HepG2 (cell line): ENCODE data around the gene EIF5A2. TPM values are rescaled to one million over a fixed set of nuclear protein-coding genes. Genes with fewer than 3 reads are reported as not detected.

Source experiments
- ATAC-seq: fragments of 200-7000 bp; cut with Tn5 transposase; 3 replicates; pipeline ENCODE4 v1.9.1; 2020; ENCODE audit warnings: mild to moderate bottlenecking, moderate library complexity
- BruUV-seq: library from RNA; stranded (reverse); fragments of 400-500 nt; replicated peaks from 2 replicates; lab custom pipeline; 2021; lab: Mats Ljungman, UMichigan
- CTCF ChIA-PET: fragments of 300-600 bp; formaldehyde crosslinking; extraction: SDS; loops from one replicate; lab custom pipeline; 2021; ENCODE audit warnings: low total read pairs, inconsistent platforms, low intra/inter-chr PET ratio; lab: Yijun Ruan, JAX
- POLR2A ChIA-PET: fragments of 350-600 bp; sonication (Branson Sonifier 250); formaldehyde crosslinking; loops from one replicate; lab custom pipeline; 2020; ENCODE audit warnings: antibody characterized with exemption, inconsistent platforms; lab: Yijun Ruan, JAX
- DNase-seq: peaks from one replicate; pipeline ENCODE4 v3.0.0-alpha.2; 2015; ENCODE audit warnings: low spot score
- FAIRE-seq: peaks from 3 replicates; lab custom pipeline; 2011; peaks lifted over from hg19 to GRCh38; lab: Jason Lieb, UNC
- H2AFZ ChIP-seq: one replicate; pipeline ENCODE4 v1.6.1; 2011; ENCODE audit warnings: low read length, inconsistent platforms
- H3K27ac ChIP-seq: fragments of 300-600 bp; 3 replicates; pipeline ENCODE4 v1.8.0; 2011; ENCODE audit warnings: mixed run types, mild to moderate bottlenecking, mixed read lengths, low read length, inconsistent platforms; ENCODE audit not compliant: insufficient read depth; ENCODE audit errors: extremely low read length
- H3K27me3 ChIP-seq, 2 experiments: fragments of 200-600 bp in 1 of 2; 2 replicates in 1 of 2; 3 replicates in 1 of 2; pipeline versions ENCODE4 v1.6.0 to v1.8.0; 2011; ENCODE audit warnings: low read length in 2 of 2, mild to moderate bottlenecking in 2 of 2, moderate library complexity in 2 of 2, inconsistent platforms in 1 of 2; ENCODE audit not compliant: insufficient read depth in 2 of 2, control insufficient read depth in 1 of 2
- H3K36me3 ChIP-seq, 2 experiments: fragments of 200-600 bp in 1 of 2; replicated peaks in 1 of 2; 2 replicates in 1 of 2; 3 replicates in 1 of 2; pipeline versions ENCODE4 v1.5.1 to v1.8.0; 2011; ENCODE audit warnings: low read length in 2 of 2, inconsistent platforms in 1 of 2; ENCODE audit not compliant: insufficient read depth in 2 of 2, control insufficient read depth in 1 of 2
- H3K4me1 ChIP-seq: 2 replicates; pipeline ENCODE4 v1.5.1; 2012; ENCODE audit warnings: low read length, inconsistent platforms; ENCODE audit not compliant: insufficient read depth
- H3K4me2 ChIP-seq: 2 replicates; pipeline ENCODE4 v1.6.0; 2011; ENCODE audit warnings: low read depth, low read length, inconsistent platforms
- H3K4me3 ChIP-seq, 3 experiments: fragments of 200-600 bp in 1 of 3; sonication (generic), shearing (Covaris generic) in 1 of 3; replicated peaks in 1 of 3; 2 replicates each; pipeline ENCODE4 v1.5.1; 2011 to 2016; ENCODE audit warnings: low read length in 3 of 3, inconsistent platforms in 2 of 3, low read depth in 2 of 3, mild to moderate bottlenecking in 2 of 3, control low read depth in 1 of 3, mixed read lengths in 1 of 3; ENCODE audit not compliant: insufficient read depth in 1 of 3
- H3K79me2 ChIP-seq: one replicate; pipeline ENCODE4 v1.6.1; 2011; ENCODE audit warnings: low read length, inconsistent platforms; ENCODE audit not compliant: insufficient read depth
- H3K9ac ChIP-seq: 2 replicates; pipeline ENCODE4 v1.6.0; 2011; ENCODE audit warnings: mild to moderate bottlenecking, low read depth, low read length, inconsistent platforms; ENCODE audit not compliant: insufficient read depth
- H3K9me3 ChIP-seq: 2 replicates; pipeline ENCODE4 v1.5.1; 2012; ENCODE audit warnings: mild to moderate bottlenecking, low read length
- H4K20me1 ChIP-seq: 2 replicates; pipeline ENCODE4 v1.6.0; 2011; ENCODE audit warnings: inconsistent platforms, mild to moderate bottlenecking, low read length, moderate library complexity; ENCODE audit not compliant: insufficient read depth
- ATM ChIP-seq: fragments of 450-650 bp; IDR thresholded peaks from 2 replicates; pipeline ENCODE4 v1.7.1; 2017; ENCODE audit warnings: mild to moderate bottlenecking, borderline replicate concordance
- CEBPB ChIP-seq: IDR thresholded peaks from 2 replicates; pipeline ENCODE4 v1.6.1; 2011; ENCODE audit warnings: low read depth, low read length, improper control_type of control experiment, borderline replicate concordance
- EEA1 ChIP-seq: sonication (generic); formaldehyde crosslinking; IDR thresholded peaks from 2 replicates; pipeline ENCODE4 v1.5.1; 2020; ENCODE audit warnings: mild to moderate bottlenecking, missing genetic modification reagents, borderline replicate concordance
- GATA4 ChIP-seq: sonication (generic); IDR thresholded peaks from 2 replicates; pipeline ENCODE4 v1.6.1; 2016; ENCODE audit warnings: antibody characterized with exemption, low read depth, borderline replicate concordance
- KLF11 ChIP-seq: IDR thresholded peaks from 2 replicates; pipeline ENCODE4 v1.6.1; 2016; ENCODE audit warnings: missing compliant biosample characterization
- RBFOX2 ChIP-seq: fragments of 200-400 bp; formaldehyde crosslinking; IDR thresholded peaks from 2 replicates; pipeline ENCODE4 v1.6.1; 2017; ENCODE audit warnings: low read depth, mild to moderate bottlenecking, low read length
- SIN3B ChIP-seq: fragments of 150-350 bp; IDR thresholded peaks from 2 replicates; pipeline ENCODE4 v1.6.1; 2014; ENCODE audit warnings: low read length
- SPEN ChIP-seq: sonication (generic); formaldehyde crosslinking; IDR thresholded peaks from 2 replicates; pipeline ENCODE4 v1.5.1; 2020; ENCODE audit warnings: low read depth, mild to moderate bottlenecking, missing genetic modification reagents
- THAP7 ChIP-seq: sonication (generic); formaldehyde crosslinking; IDR thresholded peaks from 2 replicates; pipeline ENCODE4 v1.8.1; 2023; ENCODE audit warnings: mild to moderate bottlenecking, missing genetic modification reagents
- THAP9 ChIP-seq: sonication (generic); formaldehyde crosslinking; IDR thresholded peaks from 2 replicates; pipeline ENCODE4; 2020; ENCODE audit warnings: missing genetic modification reagents, mild to moderate bottlenecking, borderline replicate concordance
- ZNF136 ChIP-seq: sonication (generic); formaldehyde crosslinking; IDR thresholded peaks from 2 replicates; pipeline ENCODE4 v1.8.1; 2022; ENCODE audit warnings: low read depth, mild to moderate bottlenecking, moderate library complexity, missing genetic modification reagents
- ZNF784 ChIP-seq: sonication (generic); formaldehyde crosslinking; IDR thresholded peaks from 2 replicates; pipeline ENCODE4 v1.5.1; 2020; ENCODE audit warnings: missing genetic modification reagents, mild to moderate bottlenecking, borderline replicate concordance
- WGBS: methylation state at CpG from one replicate; pipeline ENCODE4 v1.1.6; 2017; ENCODE audit warnings: low lambda C conversion rate; 5-methylcytosine and 5-hydroxymethylcytosine counted together
- in situ Hi-C: cut with HindIII; loops from 2 replicates; pipeline ENCODE4 v1.10.0; 2017; ENCODE audit warnings: low pct_unique_long_range_greater_than_20kb; ENCODE audit not compliant: extremely low pct_ligation_motif_present
- intact Hi-C: fragments of 100-400 bp; cut with micrococcal nuclease; formaldehyde crosslinking; loops from one replicate; pipeline ENCODE4 v1.10.0; 2022; ENCODE audit not compliant: unreplicated experiment
- polyA plus RNA-seq, 8 experiments: library from polyadenylated mRNA; depleted of rRNA in 3 of 8; stranded (reverse) in 7 of 8; unstranded in 1 of 8; fragments of >200 nt; fragmentation: Illumina TruSeq in 4 of 8; extraction: Trizol in 4 of 8; gene quantifications; 2 replicates each; pipeline versions ENCODE4 v1.2.1 to v1.2.3, GENCODE V29; 2011 to 2016; ENCODE audit warnings: low read depth in 4 of 8, missing spikeins in 1 of 8, mixed read lengths in 1 of 8; ENCODE audit not compliant: insufficient read depth in 1 of 8
- total RNA-seq, 5 experiments: library from RNA; depleted of rRNA; stranded (reverse); fragments of >200 nt; fragmentation: Illumina TruSeq; extraction: Trizol; gene quantifications; 2 replicates each; pipeline ENCODE4 v1.2.3, GENCODE V29; 2016; ENCODE audit warnings: low read depth in 1 of 5

Gene EIF5A2
- total and polyA plus RNA-seq, 2 of the 13 experiments (the other 11 are each of a cell fraction or from before 2014, with no cell fraction given): 3.5 to 9.4 TPM

- H4K20me1 ChIP-seq: peaks cover 24% of the 10 kb centered on the region
- no peaks in the 10 kb centered on the region for H3K27me3 ChIP-seq
- in situ Hi-C loops: no loop called here
- TF ChIP-seq CEBPB: peak; percentile 36; the same call in 1 of the 2 replicates
- no peak for TF ChIP-seq ZNF136 (CRISPR knock-in tag)
- peak; percentile 64 for TF ChIP-seq RBFOX2
- TF ChIP-seq, all 625 proteins: peak for 2
- peaks cover 3 to 20% of the 10 kb centered on the region in 2 experiments; a peak in 4 of 5 replicates for H3K36me3 ChIP-seq
- no TSS peak for BruUV-seq
- H3K4me1 ChIP-seq: peaks cover 41% of the 10 kb centered on the region
- no peak overlapping the region for H3K4me2 ChIP-seq
- no peak overlapping the region for H3K9ac ChIP-seq
- intact Hi-C loops: loop anchor here (5.0 kb wide), 1 partner anchor 439 kb away; no protein-coding TSS in a partner anchor
- no peak overlapping the region for H2AFZ ChIP-seq
- FAIRE-seq (no peak), DNase-seq (no peak), ATAC-seq (no peak)
- no peak overlapping the region for H3K4me3 ChIP-seq
- no peaks in the 10 kb centered on the region for H3K9me3 ChIP-seq
- H3K27ac ChIP-seq: no peak overlapping the region
- peaks cover 22% of the 10 kb centered on the region for H3K79me2 ChIP-seq
- CTCF ChIA-PET: no interaction called here
- WGBS: 93% methylated on average over 3 of the region's 3 CpGs
- POLR2A ChIA-PET: no interaction called here
Measured at GRCh38 chr3:170866499-170866898, 41.9 kb downstream of the EIF5A2 start.

DNA sequence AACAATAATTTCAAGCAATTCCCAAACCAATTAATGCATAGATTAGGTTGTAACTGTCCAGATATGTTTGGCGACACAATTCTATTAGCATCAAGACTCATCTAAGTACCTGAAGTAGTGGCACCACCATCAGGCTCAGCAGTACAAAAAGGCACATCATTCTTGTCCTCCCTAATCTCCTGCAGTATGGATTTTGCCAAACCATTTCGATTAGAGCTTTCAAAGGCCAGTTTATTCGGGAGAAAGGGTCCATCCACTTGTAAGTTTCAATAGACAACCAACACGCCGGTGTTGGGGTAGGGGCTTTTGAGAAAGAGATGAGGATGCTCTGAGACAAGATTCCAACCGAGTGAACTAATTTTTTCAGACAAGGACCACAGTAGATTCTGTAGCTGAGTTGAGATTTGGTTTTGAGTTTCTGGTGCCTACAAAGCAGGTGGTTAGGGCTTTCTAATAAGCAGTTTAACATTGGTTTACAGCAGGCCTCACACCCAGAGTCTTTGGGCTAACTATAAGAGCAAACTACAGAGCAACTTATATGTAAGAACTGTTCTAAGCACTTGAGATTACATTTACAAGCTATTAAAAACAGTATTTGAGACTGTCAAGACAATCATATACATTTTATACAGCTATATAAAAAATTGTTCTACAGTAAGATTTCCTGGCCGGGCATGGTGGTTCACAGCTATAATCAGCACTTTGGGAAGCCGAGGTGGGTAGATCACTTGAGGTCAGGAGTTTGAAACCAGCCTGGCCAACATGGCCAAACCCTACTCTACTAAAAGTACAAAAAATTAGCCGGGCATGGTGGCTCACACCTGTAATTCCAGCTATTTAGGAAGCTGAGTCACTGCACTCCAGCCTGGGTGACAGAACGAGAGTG, 43.0 kb downstream of the EIF5A2 start:
- peaks cover 22% of the 10 kb centered on the region for H3K79me2 ChIP-seq
- intact Hi-C loops (loop anchor here (5.0 kb wide), 1 partner anchor 438 kb away; no protein-coding TSS in a partner anchor), in situ Hi-C loops (no loop called here)
- FAIRE-seq (no peak), DNase-seq (peak; percentile 18), ATAC-seq (peak; percentile 15; the same call in 2 of the 3 replicates)
- ChIA-PET POLR2A (no interaction called here), CTCF (no interaction called here)
- H3K4me3 ChIP-seq: no peak overlapping the region
- no peaks in the 10 kb centered on the region for H3K9me3 ChIP-seq
- no peak overlapping the region for H3K9ac ChIP-seq
- peaks cover 24% of the 10 kb centered on the region for H4K20me1 ChIP-seq
- no peak overlapping the region for H3K27ac ChIP-seq
- H3K27me3 ChIP-seq: no peaks in the 10 kb centered on the region
- H3K36me3 ChIP-seq: peaks cover 3 to 20% of the 10 kb centered on the region in 2 experiments; a peak in 4 of 5 replicates
- no peak overlapping the region for H2AFZ ChIP-seq
- peaks cover 33% of the 10 kb centered on the region for H3K4me1 ChIP-seq
- BruUV-seq: no TSS peak
- 87% methylated on average over 10 of the region's 10 CpGs for WGBS
- no peak overlapping the region for H3K4me2 ChIP-seq
- TF ChIP-seq KLF11: no peak
- no peak for TF ChIP-seq SPEN
- TF ChIP-seq ZNF784 (CRISPR knock-in tag): no peak
- no peak for TF ChIP-seq EEA1 (CRISPR knock-in tag)
- TF ChIP-seq SIN3B: no peak
- no peak for TF ChIP-seq THAP9
- TF ChIP-seq THAP7 (CRISPR knock-in tag): no peak
- TF ChIP-seq ATM: no peak
- no peak for TF ChIP-seq GATA4
